SU-DHL-6 (cell line): ENCODE data around the gene CDIP1.

ENCODE experiments used
- H2AFZ ChIP-seq: fragments of 200-600 bp; sonication (generic); 2 replicates; pipeline ENCODE4 v1.6.1; 2014; ENCODE audit warnings: low read depth, mild to moderate bottlenecking, moderate library complexity, mixed read lengths, antibody characterized with exemption, low read length; ENCODE audit not compliant: severe bottlenecking
- H3F3A ChIP-seq: fragments of 200-600 bp; shearing (Covaris generic); 2 replicates; pipeline ENCODE4 v1.6.0; 2016; ENCODE audit warnings: antibody characterized with exemption, mild to moderate bottlenecking; ENCODE audit not compliant: insufficient read depth
- H3K27ac ChIP-seq: fragments of 200-600 bp; sonication (generic); 2 replicates; pipeline ENCODE4 v1.5.1; 2016; ENCODE audit warnings: low read depth, mild to moderate bottlenecking, low read length, moderate library complexity, mixed read lengths
- H3K27me3 ChIP-seq: fragments of 200-600 bp; sonication (generic), shearing (Covaris generic); 2 replicates; pipeline ENCODE4 v1.6.0; 2014; ENCODE audit warnings: mild to moderate bottlenecking, low read length
- H3K36me3 ChIP-seq: fragments of 200-600 bp; sonication (generic); 2 replicates; pipeline ENCODE4 v1.6.1; 2014; ENCODE audit warnings: mild to moderate bottlenecking, low read length, mixed read lengths
- H3K4me2 ChIP-seq: fragments of 300-600, 200-600 bp; shearing (Covaris generic), sonication (generic); 2 replicates; pipeline ENCODE4 v1.6.0; 2014; ENCODE audit warnings: low read length, low read depth, mild to moderate bottlenecking; ENCODE audit not compliant: poor library complexity, severe bottlenecking
- H3K4me3 ChIP-seq: fragments of 200-600 bp; sonication (generic); 2 replicates; pipeline ENCODE4 v1.5.1; 2014; ENCODE audit warnings: antibody characterized with exemption, low read length, mild to moderate bottlenecking, mixed read lengths; ENCODE audit not compliant: insufficient read depth, poor library complexity, severe bottlenecking
- H3K79me2 ChIP-seq: fragments of 200-600 bp; sonication (generic); 2 replicates; pipeline ENCODE4 v1.6.1; 2014; ENCODE audit warnings: mild to moderate bottlenecking, low read length, moderate library complexity; ENCODE audit not compliant: insufficient read depth
- H3K9ac ChIP-seq: fragments of 200-600 bp; sonication (generic); 2 replicates; pipeline ENCODE4 v1.7.0; 2014; ENCODE audit warnings: mild to moderate bottlenecking, low read length
- H3K9me2 ChIP-seq: fragments of 200-600 bp; sonication (generic); replicated peaks from 2 replicates; pipeline ENCODE4 v1.6.1; 2014; ENCODE audit warnings: low read length; ENCODE audit not compliant: insufficient read depth
- H3K9me3 ChIP-seq: fragments of 200-600 bp; sonication (generic); 2 replicates; pipeline ENCODE4 v1.6.1; 2014; ENCODE audit warnings: low read length, mixed read lengths; ENCODE audit not compliant: insufficient read depth
- H4K20me1 ChIP-seq: fragments of 200-600 bp; sonication (generic); 2 replicates; pipeline ENCODE4 v1.6.1; 2014; ENCODE audit warnings: low read depth, mild to moderate bottlenecking, antibody characterized with exemption, low read length, moderate library complexity, mixed read lengths
- CTCF ChIP-seq: fragments of 200-600 bp; sonication (generic); IDR thresholded peaks from one replicate; pipeline ENCODE4 v1.5.1; 2017; ENCODE audit warnings: antibody characterized with exemption, mild to moderate bottlenecking, low read length, moderate library complexity; ENCODE audit not compliant: insufficient read depth, poor library complexity, severe bottlenecking
- EZH2phosphoT487 ChIP-seq: fragments of 200-600 bp; sonication (generic), shearing (Covaris generic); conservative IDR thresholded peaks from 2 replicates; pipeline ENCODE4 v1.6.1; 2018; ENCODE audit warnings: mild to moderate bottlenecking, antibody characterized with exemption, low read length, moderate library complexity, mixed read lengths

The CDIP1 gene

GRCh38 chr16:4471869-4472268, 66.7 kb downstream of the CDIP1 start:
- H3K36me3 ChIP-seq, result no peaks in the 10 kb centered on the region
- no peaks in the 10 kb centered on the region for H4K20me1 ChIP-seq
- H3K9ac ChIP-seq, result no peak overlapping the region
- H3K4me3 ChIP-seq, result no peak overlapping the region
- no peaks in the 10 kb centered on the region for H3K27me3 ChIP-seq
- no peaks in the 10 kb centered on the region for H3K9me2 ChIP-seq
- no peak overlapping the region for H3K27ac ChIP-seq
- no peaks in the 10 kb centered on the region for H3K9me3 ChIP-seq
- H2AFZ ChIP-seq, result no peak overlapping the region
- H3K79me2 ChIP-seq, result peaks cover 23% of the 10 kb centered on the region
- no peak overlapping the region for H3K4me2 ChIP-seq
- TF ChIP-seq EZH2phosphoT487, result no peak
- no peak for TF ChIP-seq CTCF
- H3F3A ChIP-seq, result peaks cover 39% of the 10 kb centered on the region

GRCh38 chr16:4468972-4469371, 69.6 kb downstream of the CDIP1 start:
- H3K9me2 ChIP-seq, result no peaks in the 10 kb centered on the region
- TF ChIP-seq EZH2phosphoT487 (no peak), CTCF (no peak)
- H3K9me3 ChIP-seq, result no peaks in the 10 kb centered on the region
- H3F3A ChIP-seq, result peaks cover 23% of the 10 kb centered on the region; the same call in 1 of the 2 replicates
- no peak overlapping the region for H3K27ac ChIP-seq
- H3K4me3 ChIP-seq, result no peak overlapping the region
- peaks cover 8% of the 10 kb centered on the region for H3K79me2 ChIP-seq
- no peaks in the 10 kb centered on the region for H4K20me1 ChIP-seq
- no peak overlapping the region for H3K9ac ChIP-seq
- H3K4me2 ChIP-seq, result no peak overlapping the region
- no peak overlapping the region for H2AFZ ChIP-seq
- no peaks in the 10 kb centered on the region for H3K36me3 ChIP-seq
- no peaks in the 10 kb centered on the region for H3K27me3 ChIP-seq

- no peaks in the 10 kb centered on the region for H4K20me1 ChIP-seq
- H3K36me3 ChIP-seq, result no peaks in the 10 kb centered on the region
- peaks cover 12% of the 10 kb centered on the region; the same call in 1 of the 2 replicates for H3F3A ChIP-seq
- H3K4me3 ChIP-seq, result no peak overlapping the region
- H3K9ac ChIP-seq, result no peak overlapping the region
- H3K4me2 ChIP-seq, result no peak overlapping the region
- no peak overlapping the region for H3K27ac ChIP-seq
- TF ChIP-seq EZH2phosphoT487 (no peak), CTCF (no peak)
- H3K27me3 ChIP-seq, result no peaks in the 10 kb centered on the region
- H3K9me3 ChIP-seq, result no peaks in the 10 kb centered on the region
- no peak overlapping the region for H2AFZ ChIP-seq
- peaks cover 5% of the 10 kb centered on the region for H3K79me2 ChIP-seq
- H3K9me2 ChIP-seq, result no peaks in the 10 kb centered on the region
Observed at GRCh38 chr16:4467916-4468315, 70.7 kb downstream of the CDIP1 start.
